Tibial artery (tissue), 4 donors: ENCODE measurements around the gene JADE2.

Experiments
- DNase-seq, 2 donors: peaks; one replicate each; pipeline ENCODE4 v3.0.0-alpha.2; 2019
- H3K27ac ChIP-seq, 2 donors: fragments of 200-600 bp; sonication (generic) in 1 of 2; 1 replicate in 1 of 2; 2 replicates in 1 of 2; pipeline ENCODE4 v1.5.1; 2018 to 2019; ENCODE audit warnings: mild to moderate bottlenecking in 1 of 2
- H3K27me3 ChIP-seq, 2 donors: fragments of 200-600 bp; sonication (generic) in 1 of 2; one replicate each; pipeline versions ENCODE4 v1.5.1 to v1.6.0; 2016 to 2019
- H3K36me3 ChIP-seq, 3 donors: fragments of 200-600 bp; sonication (generic) in 2 of 3; one replicate each; pipeline ENCODE4 v1.5.1; 2016 to 2019; ENCODE audit warnings: mild to moderate bottlenecking in 2 of 3
- H3K4me1 ChIP-seq, 4 donors: fragments of 200-600 bp; sonication (generic) in 2 of 4; 1 replicate in 3 of 4; 2 replicates in 1 of 4; pipeline ENCODE4 v1.5.1; 2016 to 2019
- H3K4me3 ChIP-seq, 2 donors: fragments of 200-600 bp; sonication (generic) in 1 of 2; 1 replicate in 1 of 2; 2 replicates in 1 of 2; pipeline ENCODE4 v1.5.1; 2018 to 2019; ENCODE audit warnings: mild to moderate bottlenecking in 2 of 2
- H3K9me3 ChIP-seq, 3 donors: fragments of 200-600 bp; sonication (generic) in 1 of 3; one replicate each; pipeline ENCODE4 v1.5.1; 2016 to 2019
- CTCF ChIP-seq, 2 experiments: fragments of 200-600 bp in 1 of 2; fragments of 450-650 bp in 1 of 2; IDR thresholded peaks; one replicate each; pipeline ENCODE4 v1.5.1; 2017 to 2019; ENCODE audit warnings: antibody characterized with exemption in 2 of 2, mild to moderate bottlenecking in 1 of 2, moderate library complexity in 1 of 2
- intact Hi-C: fragments of 100-400 bp; cut with DNase I; formaldehyde crosslinking; loops from one replicate; pipeline ENCODE4 v1.15.0; 2023; ENCODE audit warnings: low total_unique reads

The JADE2 gene

GRCh38 chr5:134565791-134566740 is 40.6 kb downstream of the JADE2 start:
- H3K4me3 ChIP-seq: no peak overlapping the region
- H3K27ac ChIP-seq: no peak overlapping the region
- intact Hi-C loops: no loop called here
- TF ChIP-seq CTCF (IDR thresholded peaks at IDR 0.05): no peak
- H3K36me3 ChIP-seq: peaks cover 57 to 100% (median 76%) of the 10 kb centered on the region in 3 donors
- DNase-seq: no peak
- H3K4me1 ChIP-seq: peaks cover 4 to 49% (median 34%) of the 10 kb centered on the region in 4 donors
- no peaks in the 10 kb centered on the region for H3K9me3 ChIP-seq
- H3K27me3 ChIP-seq: no peaks in the 10 kb centered on the region

- Histone ChIP-seq H3K9me3 (no peaks in the 10 kb centered on the region), H3K27me3 (no peaks in the 10 kb centered on the region), H3K36me3 (peaks cover 50 to 100% (median 73%) of the 10 kb centered on the region in 3 donors), H3K27ac (peak overlapping the region in 1 of 2 donors; percentile 16), H3K4me3 (no peak overlapping the region), H3K4me1 (peaks cover 4 to 45% (median 36%) of the 10 kb centered on the region in 4 donors)
- no peak for DNase-seq
- TF ChIP-seq CTCF (IDR thresholded peaks at IDR 0.05): no peak
- intact Hi-C loops: no loop called here
These were observed 41.3 kb downstream of the JADE2 start for GRCh38 chr5:134566741-134567221.

GRCh38 chr5:134567641-134568336 is 42.3 kb downstream of the JADE2 start:
- TF ChIP-seq CTCF (IDR thresholded peaks at IDR 0.05): no peak
- Histone ChIP-seq H3K4me1 (peaks cover 4 to 42% (median 36%) of the 10 kb centered on the region in 4 donors), H3K36me3 (peaks cover 50 to 100% (median 73%) of the 10 kb centered on the region in 3 donors), H3K27ac (peak overlapping the region; percentile 69 to 70), H3K9me3 (no peaks in the 10 kb centered on the region), H3K27me3 (no peaks in the 10 kb centered on the region), H3K4me3 (no peak overlapping the region)
- intact Hi-C loops: no loop called here
- peak; percentile 81 to 84 for DNase-seq

GRCh38 chr5:134568337-134568700 is 42.8 kb downstream of the JADE2 start:
- no peak for DNase-seq
- H3K36me3 ChIP-seq: peaks cover 49 to 100% (median 73%) of the 10 kb centered on the region in 3 donors
- no peak for TF ChIP-seq CTCF (IDR thresholded peaks at IDR 0.05)
- intact Hi-C loops: no loop called here
- H3K27ac ChIP-seq: peak overlapping the region; percentile 69 to 70
- H3K4me3 ChIP-seq: no peak overlapping the region
- H3K4me1 ChIP-seq: peaks cover 4 to 42% (median 36%) of the 10 kb centered on the region in 4 donors
- H3K9me3 ChIP-seq: no peaks in the 10 kb centered on the region
- no peaks in the 10 kb centered on the region for H3K27me3 ChIP-seq

- H3K4me1 ChIP-seq: peaks cover 4 to 42% (median 36%) of the 10 kb centered on the region in 4 donors
These were observed 43.6 kb downstream of the JADE2 start for GRCh38 chr5:134568761-134569695.

More at GRCh38 chr5:134568761-134569695, 43.6 kb downstream of the JADE2 start:
- Histone ChIP-seq H3K36me3 (peaks cover 49 to 100% (median 73%) of the 10 kb centered on the region in 3 donors), H3K9me3 (no peaks in the 10 kb centered on the region), H3K27me3 (no peaks in the 10 kb centered on the region), H3K4me3 (no peak overlapping the region), H3K27ac (peak overlapping the region; percentile 69 to 70)
- DNase-seq: peak; percentile 79 to 90
- intact Hi-C loops: no loop called here
- TF ChIP-seq CTCF (IDR thresholded peaks at IDR 0.05): no peak
